Activated CD8-positive, alpha-beta memory T cell treated with anti-CD3 and anti-CD28 coated beads, Interleukin-2, amount 10 ng/mL, durations not matched to agents 7 days and 5 days (primary cell): ENCODE results near the gene NPEPPS. TPM values are rescaled to one million over a fixed set of nuclear protein-coding genes. Genes with fewer than 3 reads are reported as not detected.
A peak's percentile ranks its signal among the peaks of the same experiment; 100 is the strongest.

ENCODE experiments used
- ATAC-seq: fragments of 150-1000 bp; cut with Tn5 transposase; one replicate; pipeline ENCODE4 v1.10.0; 2021; ENCODE audit warnings: moderate library complexity
- CTCF ChIA-PET: fragments of 350-600 bp; sonication (Branson Sonifier 250); formaldehyde crosslinking; loops from one replicate; lab custom pipeline; 2021; ENCODE audit warnings: antibody characterized with exemption; lab: Charles Lee
- DNase-seq: peaks from one replicate; pipeline ENCODE4 v3.0.0-alpha.2; 2020
- H3K27ac Mint-ChIP-seq: one replicate; pipeline ENCODE4 v1.8.0; 2021; ENCODE audit warnings: mild to moderate bottlenecking, mixed read lengths
- H3K27me3 Mint-ChIP-seq: one replicate; pipeline ENCODE4 v1.8.0; 2021; ENCODE audit warnings: mixed read lengths
- H3K36me3 Mint-ChIP-seq: one replicate; pipeline ENCODE4 v1.8.0; 2021; ENCODE audit warnings: mild to moderate bottlenecking, mixed read lengths
- H3K4me1 Mint-ChIP-seq: one replicate; pipeline ENCODE4 v1.8.0; 2021; ENCODE audit warnings: mixed read lengths
- H3K4me3 Mint-ChIP-seq: one replicate; pipeline ENCODE4 v1.8.0; 2021; ENCODE audit warnings: mild to moderate bottlenecking, moderate library complexity, mixed read lengths
- H3K9me3 Mint-ChIP-seq: one replicate; pipeline ENCODE4 v1.8.0; 2022; ENCODE audit warnings: low read depth, mixed read lengths
- total RNA-seq, 2 experiments: library from RNA; stranded (reverse); gene quantifications; one replicate each; pipeline ENCODE4 v1.2.3, GENCODE V29; 2021

NPEPPS gene
- total RNA-seq, 2 experiments from 2014 or later = 97.7 to 97.9 TPM

DNA sequence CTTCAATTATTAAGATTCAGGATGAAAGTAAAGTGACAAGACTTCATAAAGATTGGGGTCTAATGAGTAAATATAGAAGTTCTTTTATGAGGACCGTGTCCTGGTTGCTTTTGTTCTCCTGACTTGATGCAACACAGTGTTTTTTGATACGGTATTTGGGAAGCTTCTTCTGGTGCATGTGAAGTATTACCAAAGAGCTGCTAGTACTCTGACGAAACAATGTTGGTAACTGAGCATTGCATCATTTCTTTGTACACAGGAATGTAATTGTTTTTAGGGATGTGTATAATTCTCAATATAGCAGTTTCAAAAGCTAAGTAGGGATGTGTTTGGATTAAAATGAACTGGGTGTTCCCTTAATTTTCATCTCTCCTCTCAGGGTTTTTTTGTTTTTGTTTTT lies 134.7 kb downstream of the NPEPPS start:
- no peak overlapping the region for H3K27ac Mint-ChIP-seq
- DNase-seq = no peak
- H3K9me3 Mint-ChIP-seq = no peaks in the 10 kb centered on the region
- H3K36me3 Mint-ChIP-seq = peaks cover 75% of the 10 kb centered on the region
- no peak overlapping the region for H3K4me3 Mint-ChIP-seq
- ATAC-seq = no peak
- H3K27me3 Mint-ChIP-seq = no peaks in the 10 kb centered on the region
- CTCF ChIA-PET = interaction anchor here (1.3 to 6.3 kb wide), 9 partner anchors 8 to 224 kb away, joined by 3 to 75 read pairs (median 17); partner anchors contain the start of genes KPNB1 and TBX21
- H3K4me1 Mint-ChIP-seq = peaks cover 56% of the 10 kb centered on the region

DNA sequence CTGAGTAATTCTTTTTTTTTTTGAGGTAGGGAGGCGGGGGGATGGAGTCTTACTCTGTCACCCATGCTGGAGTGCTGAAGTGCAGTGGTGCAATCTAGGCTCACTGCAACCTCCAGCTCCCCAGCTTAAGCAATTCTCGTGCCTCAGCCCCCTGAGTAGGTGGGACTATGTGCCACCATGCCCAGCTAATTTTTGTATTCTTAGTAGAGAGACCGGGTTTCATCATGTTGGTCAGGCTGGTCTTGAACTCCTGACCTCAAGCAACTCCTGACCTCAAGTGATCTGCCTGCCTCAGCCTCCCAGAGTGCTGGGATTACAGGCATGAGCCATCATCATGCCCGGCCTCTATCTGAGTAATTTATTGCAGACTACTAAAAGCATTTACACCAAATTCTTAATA lies 138.2 kb downstream of the NPEPPS start:
- H3K9me3 Mint-ChIP-seq = no peaks in the 10 kb centered on the region
- CTCF ChIA-PET = interaction anchor here (1.1 to 1.3 kb wide), 2 partner anchors 121 to 133 kb away, joined by 3 read pairs; no protein-coding TSS in a partner anchor
- H3K27me3 Mint-ChIP-seq = no peaks in the 10 kb centered on the region
- peaks cover 82% of the 10 kb centered on the region for H3K36me3 Mint-ChIP-seq
- DNase-seq (no peak), ATAC-seq (no peak)
- peak overlapping the region; percentile 66 for H3K27ac Mint-ChIP-seq
- peaks cover 53% of the 10 kb centered on the region for H3K4me1 Mint-ChIP-seq
- H3K4me3 Mint-ChIP-seq = no peak overlapping the region

DNA sequence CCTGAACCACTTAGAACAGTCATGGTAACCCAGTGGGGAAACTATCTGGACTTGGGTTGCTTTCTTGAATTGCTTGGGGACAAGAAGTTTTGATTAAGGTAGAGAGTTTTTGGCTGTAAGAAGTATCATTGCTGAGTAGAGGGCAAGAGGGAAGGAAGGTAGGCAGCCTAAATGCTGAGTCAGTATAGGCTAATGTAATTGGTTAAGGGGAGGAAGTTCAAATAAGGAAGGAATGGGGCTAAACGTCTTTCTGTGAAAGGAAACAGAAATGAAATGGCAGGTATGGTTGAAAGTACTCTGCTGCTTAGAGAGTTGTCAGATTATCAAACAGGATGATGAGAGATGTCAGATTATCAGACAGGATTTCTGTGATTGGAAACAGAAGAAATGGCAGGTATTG lies 139.2 kb downstream of the NPEPPS start:
- Mint-ChIP-seq H3K27ac (peak overlapping the region; percentile 66), H3K9me3 (no peaks in the 10 kb centered on the region), H3K27me3 (no peaks in the 10 kb centered on the region), H3K4me3 (no peak overlapping the region), H3K4me1 (peaks cover 56% of the 10 kb centered on the region), H3K36me3 (peaks cover 84% of the 10 kb centered on the region)
- CTCF ChIA-PET = interaction anchor here (1.5 kb wide), 1 partner anchor 9 kb away, joined by 3 read pairs; no protein-coding TSS in a partner anchor
- DNase-seq (no peak), ATAC-seq (peak; percentile 86)

Other genes with a start within 250 kb of the NPEPPS start
- gene EFCAB13, start 207.2 kb upstream of the NPEPPS start, total RNA-seq = 1 to 10 TPM; 5.9 to 9.1 TPM
- gene KPNB1, start 118.8 kb downstream of the NPEPPS start, total RNA-seq = 100 to 1,000 TPM; 413 to 525 TPM
- 1 to 10 TPM; 2.6 to 3.0 TPM for gene TBKBP1, start 163.1 kb downstream of the NPEPPS start, total RNA-seq
- gene TBX21, start 202.1 kb downstream of the NPEPPS start, total RNA-seq = 10 to 100 TPM; 59.0 to 68.4 TPM